ENCODE measurements around the gene ANKRD11.

DNA sequence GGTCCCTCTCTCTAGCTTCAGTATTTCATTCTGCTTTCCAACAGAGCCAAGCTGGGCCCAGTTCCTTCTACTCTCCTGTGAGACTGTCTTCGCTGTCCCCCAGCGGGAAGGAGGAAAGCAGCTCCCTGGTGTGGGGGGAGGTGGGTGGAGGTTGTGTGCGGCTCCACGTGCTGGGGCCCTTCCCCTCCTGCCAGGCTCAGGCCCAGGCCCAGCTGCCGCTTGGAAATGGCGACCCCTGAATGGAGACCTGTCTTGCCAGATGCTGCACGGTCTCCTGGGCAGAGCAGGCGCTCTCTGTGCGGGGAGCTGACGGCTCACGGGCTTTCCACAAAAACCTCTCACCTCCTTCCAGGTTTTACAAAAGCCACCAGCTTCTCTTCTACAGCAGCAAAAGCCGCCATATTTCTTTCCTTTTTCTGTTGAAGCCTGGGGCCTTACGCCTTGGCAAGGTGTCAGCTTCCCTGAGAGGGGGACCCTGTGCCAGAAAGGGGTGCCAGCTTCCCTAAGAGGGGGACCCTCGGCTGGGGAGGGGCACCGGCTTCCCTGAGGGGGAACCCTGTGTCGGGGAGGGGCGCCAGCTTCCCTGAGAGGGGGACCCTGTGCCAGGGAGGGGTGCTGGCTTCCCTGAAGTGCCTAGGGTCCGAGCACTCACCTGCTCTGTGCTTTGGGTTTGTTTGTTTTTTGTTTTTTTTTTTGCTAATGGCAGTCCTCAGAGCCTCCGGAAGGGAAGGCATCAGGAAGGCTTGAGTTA is 225.4 kb downstream of the ANKRD11 start:
- TF ChIP-seq CTCF (conservative IDR thresholded peaks at IDR 0.05 in 1 of 2, IDR thresholded peaks at IDR 0.05 in 1 of 2; ENCODE audit: low read depth in 1 of 2, low read length in 2 of 2), result no peak
- TF ChIP-seq EZH2 (IDR thresholded peaks at IDR 0.05; ENCODE audit: low read length, missing control alignments), result no peak
